ENCODE results near the gene CEP152.

- TF ChIP-seq PRDM10 (tag by site-specific recombination; IDR thresholded peaks at IDR 0.05) (no peak), SETDB1 (IDR thresholded peaks at IDR 0.05; ENCODE audit: insufficient read length, low read length) (no peak), CTCF (tag by site-specific recombination; IDR thresholded peaks at IDR 0.05) (no peak), ZNF18 (tag by site-specific recombination; IDR thresholded peaks at IDR 0.05) (no peak), ZNF16 (tag by site-specific recombination; IDR thresholded peaks at IDR 0.05; ENCODE audit: low read depth) (no peak), ZNF398 (tag by site-specific recombination; IDR thresholded peaks at IDR 0.05) (no peak), ZBTB8A (tag by site-specific recombination; IDR thresholded peaks at IDR 0.05) (no peak), WT1 (tag by site-specific recombination; IDR thresholded peaks at IDR 0.05) (no peak), YY1 (tag by site-specific recombination; IDR thresholded peaks at IDR 0.05) (no peak), REST (tag by site-specific recombination; IDR thresholded peaks at IDR 0.05) (no peak), ZNF274 (IDR thresholded peaks at IDR 0.05; ENCODE audit: low read length) (no peak), ZNF274 (tag by site-specific recombination; IDR thresholded peaks at IDR 0.05; ENCODE audit: borderline replicate concordance) (no peak)
Measured at GRCh38 chr15:48842501-48842900, 31.6 kb upstream of the CEP152 start.

All from HEK293 (cell line).